HCT116 (cell line): Measurements from ENCODE around the gene GPAT3. TPM values are rescaled to one million over a fixed set of nuclear protein-coding genes. Genes with fewer than 3 reads are reported as not detected.
"Not testable (repeated sequence)": the region's sequence is repeated elsewhere in the genome, so short reads cannot be mapped to it uniquely, and the experiment has no call there.

Source experiments
- ATAC-seq: fragments of 200-7000 bp; cut with Tn5 transposase; 2 replicates; pipeline ENCODE4 v1.9.1; 2020; ENCODE audit warnings: mild to moderate bottlenecking, moderate library complexity
- BruUV-seq: library from RNA; stranded (reverse); fragments of 400-500 nt; replicated peaks from 2 replicates; lab custom pipeline; 2021; lab: Mats Ljungman, UMichigan
- CTCF ChIA-PET: fragments of 300-600 bp; sonication (Branson Sonifier 250); formaldehyde crosslinking; loops from one replicate; lab custom pipeline; 2021; ENCODE audit warnings: antibody characterized with exemption; lab: Charles Lee
- POLR2A ChIA-PET: fragments of 300-600, 350-600 bp; sonication (Branson Sonifier 250); formaldehyde crosslinking; loops from one replicate; lab custom pipeline; 2021; ENCODE audit warnings: antibody characterized with exemption; lab: Charles Lee
- RAD21 ChIA-PET, 2 experiments: fragments of 300-600 bp; sonication (Branson Sonifier 250); formaldehyde crosslinking; loops; one replicate each; lab custom pipeline; 2023; ENCODE audit warnings: low total read pairs in 2 of 2; ENCODE audit not compliant: uncharacterized antibody in 2 of 2, unreplicated experiment in 2 of 2, low non-redundant PET in 1 of 2; lab: Charles Lee
- DNase-seq: peaks from one replicate; pipeline ENCODE4 v3.0.0-alpha.2; 2010; ENCODE audit warnings: low read depth, low spot score
- H2AFZ ChIP-seq: fragments of 200-600 bp; shearing (Covaris generic), sonication (generic); 2 replicates; pipeline ENCODE4 v1.6.1; 2017; ENCODE audit warnings: low read depth, mixed run types, mixed read lengths, antibody characterized with exemption, low read length; ENCODE audit not compliant: poor library complexity, severe bottlenecking
- H3K27ac ChIP-seq: 2 replicates; pipeline ENCODE4 v1.5.1; 2012; ENCODE audit warnings: low read depth, low read length
- H3K27me3 ChIP-seq: fragments of 200-600 bp; sonication (generic); 2 replicates; pipeline ENCODE4 v1.6.1; 2016; ENCODE audit warnings: mixed run types, low read length, mixed read lengths; ENCODE audit not compliant: insufficient read depth
- H3K36me3 ChIP-seq, 2 experiments: fragments of 200-500 bp in 1 of 2; fragments of 200-600 bp in 1 of 2; sonication (Bioruptor generic) in 1 of 2; sonication (generic) in 1 of 2; 2 replicates each; pipeline versions ENCODE4 v1.5.1 to v1.6.1; 2014 to 2016; ENCODE audit warnings: low read length in 2 of 2, inconsistent platforms in 1 of 2, mixed read lengths in 1 of 2, mixed run types in 1 of 2; ENCODE audit not compliant: insufficient read depth in 2 of 2, control insufficient read depth in 1 of 2
- H3K4me1 ChIP-seq, 2 experiments: fragments of 200-600 bp in 1 of 2; sonication (generic) in 1 of 2; 2 replicates each; pipeline versions ENCODE4 v1.5.1 to v1.6.1; 2012 to 2017; ENCODE audit warnings: low read length in 2 of 2, inconsistent platforms in 1 of 2, mild to moderate bottlenecking in 1 of 2, mixed read lengths in 1 of 2, mixed run types in 1 of 2, moderate library complexity in 1 of 2; ENCODE audit not compliant: insufficient read depth in 2 of 2, control insufficient read depth in 1 of 2
- H3K4me2 ChIP-seq: fragments of 200-600 bp; sonication (generic); 2 replicates; pipeline ENCODE4 v1.6.1; 2017; ENCODE audit warnings: mixed run types, low read length, mixed read lengths
- H3K4me3 ChIP-seq, 2 experiments: fragments of 200-600 bp in 1 of 2; sonication (generic) in 1 of 2; replicated peaks in 1 of 2; 2 replicates each; pipeline ENCODE4 v1.5.1; 2011 to 2016; ENCODE audit warnings: low read length in 2 of 2, control low read depth in 1 of 2, low read depth in 1 of 2, mild to moderate bottlenecking in 1 of 2, mixed read lengths in 1 of 2, mixed run types in 1 of 2
- H3K79me2 ChIP-seq: fragments of 200-600 bp; sonication (generic); 2 replicates; pipeline ENCODE4 v1.6.1; 2017; ENCODE audit warnings: mild to moderate bottlenecking, mixed run types, low read length, moderate library complexity, mixed read lengths; ENCODE audit not compliant: insufficient read depth
- H3K9ac ChIP-seq: fragments of 200-600 bp; sonication (generic); 2 replicates; pipeline ENCODE4 v1.6.1; 2016; ENCODE audit warnings: low read length, mixed read lengths
- H3K9me2 ChIP-seq: fragments of 200-600 bp; sonication (generic), shearing (Covaris generic); 2 replicates; pipeline ENCODE4 v1.6.1; 2017; ENCODE audit warnings: mixed run types, mild to moderate bottlenecking, moderate library complexity; ENCODE audit not compliant: insufficient read depth
- H3K9me3 ChIP-seq, 2 experiments: fragments of 200-500 bp in 1 of 2; fragments of 200-600 bp in 1 of 2; sonication (Bioruptor generic) in 1 of 2; sonication (generic) in 1 of 2; 2 replicates each; pipeline ENCODE4 v1.6.1; 2014 to 2017; ENCODE audit warnings: low read length in 2 of 2, mixed read lengths in 2 of 2, inconsistent platforms in 1 of 2, low read depth in 1 of 2, mild to moderate bottlenecking in 1 of 2, mixed run types in 1 of 2, moderate library complexity in 1 of 2; ENCODE audit not compliant: control insufficient read depth in 1 of 2, insufficient read depth in 1 of 2
- H4K20me1 ChIP-seq: fragments of 200-600 bp; sonication (generic), shearing (Covaris generic); 2 replicates; pipeline ENCODE4 v1.6.1; 2017; ENCODE audit warnings: mixed run types, mild to moderate bottlenecking, moderate library complexity; ENCODE audit not compliant: insufficient read depth
- CTCF ChIP-seq, 3 experiments: fragments of 200-600 bp in 1 of 3; sonication (generic) in 1 of 3; IDR thresholded peaks in 2 of 3; conservative IDR thresholded peaks in 1 of 3; 2 replicates each; pipeline ENCODE4 v1.5.1; 2012 to 2017; ENCODE audit warnings: low read depth in 2 of 3, low read length in 2 of 3, antibody characterized with exemption in 1 of 3, borderline replicate concordance in 1 of 3, control low read depth in 1 of 3, mild to moderate bottlenecking in 1 of 3, mixed read lengths in 1 of 3, mixed run types in 1 of 3, moderate library complexity in 1 of 3; ENCODE audit not compliant: insufficient read depth in 1 of 3
- EGR1 ChIP-seq: IDR thresholded peaks from 2 replicates; pipeline ENCODE4 v1.6.1; 2012; ENCODE audit warnings: low read depth
- ELF1 ChIP-seq: IDR thresholded peaks from 2 replicates; pipeline ENCODE4 v1.6.1; 2012; ENCODE audit warnings: low read depth, borderline replicate concordance
- JUND ChIP-seq: IDR thresholded peaks from 2 replicates; pipeline ENCODE4 v1.6.1; 2012
- POLR2AphosphoS5 ChIP-seq: IDR thresholded peaks from 2 replicates; pipeline ENCODE4 v1.6.1; 2011; ENCODE audit warnings: mild to moderate bottlenecking, low read depth, low read length, moderate library complexity
- RAD21 ChIP-seq: IDR thresholded peaks from 2 replicates; pipeline ENCODE4 v1.6.1; 2012; ENCODE audit warnings: low read depth, mild to moderate bottlenecking
- SIN3A ChIP-seq: IDR thresholded peaks from 2 replicates; pipeline ENCODE4 v1.6.1; 2012; ENCODE audit warnings: low read depth
- SP1 ChIP-seq: IDR thresholded peaks from 2 replicates; pipeline ENCODE4 v1.6.1; 2012; ENCODE audit warnings: low read depth
- ZBTB33 ChIP-seq: IDR thresholded peaks from 2 replicates; pipeline ENCODE4 v1.6.1; 2011; ENCODE audit warnings: mild to moderate bottlenecking, low read length, moderate library complexity; ENCODE audit not compliant: insufficient replicate concordance; ENCODE audit errors: extremely low read depth
- ZNF274 ChIP-seq: fragments of 200-500 bp; sonication (Bioruptor generic); IDR thresholded peaks from 2 replicates; pipeline ENCODE4 v1.6.1; 2014; ENCODE audit warnings: mild to moderate bottlenecking, low read depth, low read length, inconsistent platforms
- intact Hi-C: fragments of 100-400 bp; cut with micrococcal nuclease; formaldehyde crosslinking; loops from 2 replicates; pipeline ENCODE4 v1.10.0; 2022
- total RNA-seq: library from RNA; stranded (reverse); gene quantifications from one replicate; pipeline ENCODE4 v1.2.1, GENCODE V29; 2021; ENCODE audit not compliant: unreplicated experiment

The GPAT3 gene
- total RNA-seq, 1 experiment from 2014 or later: 36.7 TPM

GRCh38 chr4:83496085-83496917, 39.6 kb upstream of the GPAT3 start:
- H3K9ac ChIP-seq, H4K20me1 ChIP-seq, H3K27me3 ChIP-seq, BruUV-seq, H3K4me2 ChIP-seq, CTCF ChIA-PET, H3K27ac ChIP-seq, DNase-seq, RAD21 ChIA-PET, H3K79me2 ChIP-seq, POLR2A ChIA-PET, ATAC-seq, H2AFZ ChIP-seq, intact Hi-C loops, H3K4me1 ChIP-seq, H3K4me3 ChIP-seq, H3K9me3 ChIP-seq, H3K9me2 ChIP-seq, H3K36me3 ChIP-seq: not testable (repeated sequence)

- intact Hi-C loops: no loop called here
- H3K27me3 ChIP-seq: no peaks in the 10 kb centered on the region
- DNase-seq: no peak
- TF ChIP-seq CTCF (IDR thresholded peaks at IDR 0.05 in 2 of 3, conservative IDR thresholded peaks at IDR 0.05 in 1 of 3; ENCODE audit: borderline replicate concordance in 1 of 3, insufficient read depth in 1 of 3, low read depth in 2 of 3, low read length in 2 of 3): no peak
- no peak for TF ChIP-seq RAD21
- TF ChIP-seq JUND: no peak
- no peak for TF ChIP-seq ZBTB33
- TF ChIP-seq EGR1: no peak
- no peak for TF ChIP-seq POLR2AphosphoS5
- no peak for TF ChIP-seq ELF1
- no peak for TF ChIP-seq ZNF274
- no peak for TF ChIP-seq SIN3A
- TF ChIP-seq SP1: no peak
- TF ChIP-seq, all 23 proteins: peak for 0
- Histone ChIP-seq H3K9ac (no peak overlapping the region), H3K9me3 (no peaks in the 10 kb centered on the region), H3K4me2 (no peak overlapping the region), H3K4me3 (no peak overlapping the region), H3K79me2 (no peaks in the 10 kb centered on the region), H3K4me1 (no peaks in the 10 kb centered on the region), H3K36me3 (no peaks in the 10 kb centered on the region), H2AFZ (no peak overlapping the region), H3K27ac (no peak overlapping the region), H4K20me1 (no peaks in the 10 kb centered on the region), H3K9me2 (no peaks in the 10 kb centered on the region)
- ChIA-PET RAD21 (no interaction called here), POLR2A (no interaction called here), CTCF (interaction anchor here (1.0 to 2.1 kb wide), 2 partner anchors 11 to 146 kb away, joined by 3 to 6 read pairs; no protein-coding TSS in a partner anchor)
- BruUV-seq: no TSS peak
- ATAC-seq: no peak
These were observed 37.7 kb upstream of the GPAT3 start for GRCh38 chr4:83498187-83498586.
